IMR-90 (cell line): Measurements from ENCODE around the gene ARHGEF16.

Source experiments
- BHLHE40 ChIP-seq: fragments of 150-350 bp; IDR thresholded peaks from 2 replicates; pipeline ENCODE4 v1.6.1; 2016; ENCODE audit warnings: mild to moderate bottlenecking, low read depth, low read length
- FOS ChIP-seq: fragments of 150-350 bp; IDR thresholded peaks from 2 replicates; pipeline ENCODE4 v1.6.1; 2016; ENCODE audit warnings: low read depth, low read length
- MAZ ChIP-seq: IDR thresholded peaks from 2 replicates; pipeline ENCODE4 v1.6.1; 2012; ENCODE audit warnings: low read depth, mild to moderate bottlenecking, low read length, improper control_type of control experiment, moderate library complexity, borderline replicate concordance
- NFE2L2 ChIP-seq: fragments of 150-350 bp; IDR thresholded peaks from 2 replicates; pipeline ENCODE4 v1.6.1; 2016; ENCODE audit warnings: low read depth, mild to moderate bottlenecking, low read length
- POLR2A ChIP-seq: IDR thresholded peaks from 2 replicates; pipeline ENCODE4 v1.6.1; 2012; ENCODE audit warnings: mild to moderate bottlenecking, low read depth, low read length
- SMC3 ChIP-seq: fragments of 150-350 bp; IDR thresholded peaks from 2 replicates; pipeline ENCODE4 v1.6.1; 2016; ENCODE audit warnings: low read depth, mild to moderate bottlenecking, antibody characterized with exemption, low read length, moderate library complexity
- TF ChIP-seq, protein P1 (sequence below): conservative IDR thresholded peaks from 2 replicates; pipeline ENCODE4 v1.5.1; 2012; ENCODE audit warnings: mild to moderate bottlenecking, low read depth, low read length, improper control_type of control experiment
- TF ChIP-seq, protein P2 (sequence below): fragments of 150-350 bp; IDR thresholded peaks from 2 replicates; pipeline ENCODE4 v1.6.1; 2016; ENCODE audit warnings: low read depth, mild to moderate bottlenecking, low read length, moderate library complexity, borderline replicate concordance

DNA sequence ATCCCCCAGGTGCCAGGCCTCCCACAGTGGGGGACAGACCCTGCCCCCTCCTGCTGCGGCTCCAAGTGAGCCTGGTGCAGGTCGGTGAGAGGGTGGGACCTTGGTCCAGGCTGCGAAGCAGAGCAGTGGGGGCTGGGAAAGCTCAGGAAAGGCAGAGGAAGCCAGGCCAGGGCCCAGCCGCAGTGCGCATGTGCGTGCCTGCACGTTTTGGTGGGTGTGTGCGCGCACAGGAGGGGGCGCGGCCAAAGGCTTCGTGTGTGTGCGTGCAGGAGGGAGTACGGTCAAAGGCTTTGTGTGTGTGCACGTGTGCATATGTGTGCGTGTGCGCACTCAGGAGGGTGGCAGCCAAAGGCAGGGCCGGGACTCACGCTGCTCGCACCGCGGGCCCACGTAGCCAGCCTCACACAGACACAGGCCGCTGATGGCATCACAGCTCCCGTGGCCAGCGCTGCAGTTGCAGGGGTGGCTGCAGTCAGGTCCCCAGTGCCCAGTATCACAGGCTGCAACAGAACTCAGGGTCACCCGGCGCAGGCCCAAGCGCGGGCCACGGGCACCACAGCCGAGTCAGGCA lies 45.9 kb downstream of the ARHGEF16 start:
- TF ChIP-seq, protein P1, sequence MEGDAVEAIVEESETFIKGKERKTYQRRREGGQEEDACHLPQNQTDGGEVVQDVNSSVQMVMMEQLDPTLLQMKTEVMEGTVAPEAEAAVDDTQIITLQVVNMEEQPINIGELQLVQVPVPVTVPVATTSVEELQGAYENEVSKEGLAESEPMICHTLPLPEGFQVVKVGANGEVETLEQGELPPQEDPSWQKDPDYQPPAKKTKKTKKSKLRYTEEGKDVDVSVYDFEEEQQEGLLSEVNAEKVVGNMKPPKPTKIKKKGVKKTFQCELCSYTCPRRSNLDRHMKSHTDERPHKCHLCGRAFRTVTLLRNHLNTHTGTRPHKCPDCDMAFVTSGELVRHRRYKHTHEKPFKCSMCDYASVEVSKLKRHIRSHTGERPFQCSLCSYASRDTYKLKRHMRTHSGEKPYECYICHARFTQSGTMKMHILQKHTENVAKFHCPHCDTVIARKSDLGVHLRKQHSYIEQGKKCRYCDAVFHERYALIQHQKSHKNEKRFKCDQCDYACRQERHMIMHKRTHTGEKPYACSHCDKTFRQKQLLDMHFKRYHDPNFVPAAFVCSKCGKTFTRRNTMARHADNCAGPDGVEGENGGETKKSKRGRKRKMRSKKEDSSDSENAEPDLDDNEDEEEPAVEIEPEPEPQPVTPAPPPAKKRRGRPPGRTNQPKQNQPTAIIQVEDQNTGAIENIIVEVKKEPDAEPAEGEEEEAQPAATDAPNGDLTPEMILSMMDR = no peak
- TF ChIP-seq POLR2A = no peak
- no peak for TF ChIP-seq FOS
- no peak for TF ChIP-seq MAZ
- TF ChIP-seq, protein P2, sequence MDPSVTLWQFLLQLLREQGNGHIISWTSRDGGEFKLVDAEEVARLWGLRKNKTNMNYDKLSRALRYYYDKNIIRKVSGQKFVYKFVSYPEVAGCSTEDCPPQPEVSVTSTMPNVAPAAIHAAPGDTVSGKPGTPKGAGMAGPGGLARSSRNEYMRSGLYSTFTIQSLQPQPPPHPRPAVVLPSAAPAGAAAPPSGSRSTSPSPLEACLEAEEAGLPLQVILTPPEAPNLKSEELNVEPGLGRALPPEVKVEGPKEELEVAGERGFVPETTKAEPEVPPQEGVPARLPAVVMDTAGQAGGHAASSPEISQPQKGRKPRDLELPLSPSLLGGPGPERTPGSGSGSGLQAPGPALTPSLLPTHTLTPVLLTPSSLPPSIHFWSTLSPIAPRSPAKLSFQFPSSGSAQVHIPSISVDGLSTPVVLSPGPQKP = no peak
- no peak for TF ChIP-seq SMC3
- no peak for TF ChIP-seq BHLHE40
- no peak for TF ChIP-seq NFE2L2
